NCI-H345 (cell line): Measurements from ENCODE around the gene POLR2A.

Experiments used
- DNase-seq: peaks from one replicate; lab custom pipeline; 2025; lab: John Stamatoyannopoulos, UW

POLR2A gene

DNA sequence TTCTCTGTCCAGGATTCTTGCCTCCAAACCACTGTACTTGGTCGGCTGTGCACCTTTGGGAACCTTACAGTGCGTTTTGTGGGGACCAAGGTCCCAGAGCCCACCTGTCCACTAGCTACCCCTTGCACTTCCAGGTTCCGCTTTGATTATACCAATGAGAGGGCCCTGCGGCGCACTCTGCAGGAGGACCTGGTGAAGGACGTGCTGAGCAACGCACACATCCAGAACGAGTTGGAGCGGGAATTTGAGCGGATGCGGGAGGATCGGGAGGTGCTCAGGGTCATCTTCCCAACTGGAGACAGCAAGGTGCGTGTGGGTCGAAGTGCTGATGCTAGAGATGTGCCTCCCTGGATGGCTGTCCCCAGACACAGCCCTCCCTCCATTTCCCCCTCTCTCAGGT lies 18.8 kb downstream of the POLR2A start:
- no peak for DNase-seq

DNA sequence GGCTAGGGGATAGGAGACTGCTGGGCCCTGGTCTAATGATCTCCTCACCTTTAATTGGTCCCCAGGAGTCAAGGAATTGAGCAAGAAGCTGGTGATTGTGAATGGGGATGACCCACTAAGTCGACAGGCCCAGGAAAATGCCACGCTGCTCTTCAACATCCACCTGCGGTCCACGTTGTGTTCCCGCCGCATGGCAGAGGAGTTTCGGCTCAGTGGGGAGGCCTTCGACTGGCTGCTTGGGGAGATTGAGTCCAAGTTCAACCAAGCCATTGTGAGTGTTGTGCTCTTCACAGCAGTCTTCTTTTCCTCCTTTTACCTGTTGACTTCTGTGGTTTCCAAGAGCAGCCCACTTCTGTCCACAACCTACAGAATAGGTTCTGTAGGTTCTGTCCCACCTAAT lies 19.4 kb downstream of the POLR2A start:
- DNase-seq = no peak

DNA sequence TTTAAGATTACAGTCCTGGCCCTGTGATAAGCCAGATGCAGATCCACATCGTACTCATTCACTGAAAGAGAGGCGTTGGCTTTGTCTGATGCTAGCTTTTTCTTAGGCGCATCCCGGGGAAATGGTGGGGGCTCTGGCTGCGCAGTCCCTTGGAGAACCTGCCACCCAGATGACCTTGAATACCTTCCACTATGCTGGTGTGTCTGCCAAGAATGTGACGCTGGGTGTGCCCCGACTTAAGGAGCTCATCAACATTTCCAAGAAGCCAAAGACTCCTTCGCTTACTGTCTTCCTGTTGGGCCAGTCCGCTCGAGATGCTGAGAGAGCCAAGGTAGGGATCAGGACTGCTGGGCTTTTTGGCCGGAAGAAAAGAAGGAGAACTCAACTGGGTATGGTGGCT lies 24.0 kb downstream of the POLR2A start:
- no peak for DNase-seq

DNA sequence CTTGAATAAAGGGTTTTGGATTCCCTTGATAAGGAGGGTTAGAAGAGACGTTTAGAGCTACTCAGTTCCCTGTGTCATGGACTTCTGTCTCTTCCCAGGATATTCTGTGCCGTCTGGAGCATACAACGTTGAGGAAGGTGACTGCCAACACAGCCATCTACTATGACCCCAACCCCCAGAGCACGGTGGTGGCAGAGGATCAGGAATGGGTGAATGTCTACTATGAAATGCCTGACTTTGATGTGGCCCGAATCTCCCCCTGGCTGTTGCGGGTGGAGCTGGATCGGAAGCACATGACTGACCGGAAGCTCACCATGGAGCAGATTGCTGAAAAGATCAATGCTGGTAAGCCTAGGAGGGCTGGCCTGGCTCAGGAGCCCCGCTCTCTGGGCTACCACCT lies 24.7 kb downstream of the POLR2A start:
- DNase-seq = no peak

DNA sequence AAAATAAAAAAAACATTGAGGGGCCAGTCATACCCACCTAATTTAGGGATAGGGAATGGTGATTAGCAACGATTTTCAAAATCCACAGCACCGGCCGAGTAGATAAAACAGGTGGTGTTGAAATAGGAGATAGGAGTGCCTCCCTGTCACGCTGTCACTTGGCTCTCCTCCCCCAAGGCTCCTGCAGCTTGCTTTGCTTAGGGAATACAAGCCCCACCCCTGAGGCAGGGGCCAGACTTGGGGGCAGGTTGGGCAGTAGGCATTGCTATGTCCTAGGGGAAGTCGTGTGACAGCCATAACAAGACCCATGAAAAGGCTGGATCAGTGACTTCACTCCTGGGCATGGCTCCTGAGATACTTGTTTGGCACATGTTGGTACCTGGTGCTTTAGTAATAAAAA lies 25.8 kb downstream of the POLR2A start:
- no peak for DNase-seq

DNA sequence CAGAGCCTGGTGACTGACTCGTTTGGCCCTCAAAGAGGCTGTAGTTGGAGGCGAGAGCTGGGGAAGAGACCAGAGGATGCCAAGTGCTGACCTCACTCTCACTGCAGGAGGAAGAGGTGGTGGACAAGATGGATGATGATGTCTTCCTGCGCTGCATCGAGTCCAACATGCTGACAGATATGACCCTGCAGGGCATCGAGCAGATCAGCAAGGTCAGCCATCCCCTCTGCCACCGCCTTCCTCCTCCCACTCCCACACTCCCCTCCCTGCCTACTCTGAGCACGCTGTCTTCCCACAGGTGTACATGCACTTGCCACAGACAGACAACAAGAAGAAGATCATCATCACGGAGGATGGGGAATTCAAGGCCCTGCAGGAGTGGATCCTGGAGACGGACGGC lies 26.9 kb downstream of the POLR2A start:
- DNase-seq = no peak

DNA sequence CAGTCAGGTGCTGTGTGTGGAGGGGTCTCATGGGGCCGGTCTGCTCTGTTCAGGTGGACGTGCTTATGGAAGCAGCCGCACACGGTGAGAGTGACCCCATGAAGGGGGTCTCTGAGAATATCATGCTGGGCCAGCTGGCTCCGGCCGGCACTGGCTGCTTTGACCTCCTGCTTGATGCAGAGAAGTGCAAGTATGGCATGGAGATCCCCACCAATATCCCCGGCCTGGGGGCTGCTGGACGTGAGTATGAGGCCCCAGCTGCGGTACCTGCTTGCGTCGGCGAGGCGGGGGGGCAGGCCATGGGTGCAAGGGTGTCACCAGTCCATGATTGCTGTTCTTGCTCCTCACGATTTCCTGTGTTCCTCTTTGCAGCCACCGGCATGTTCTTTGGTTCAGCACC lies 27.9 kb downstream of the POLR2A start:
- DNase-seq = no peak

DNA sequence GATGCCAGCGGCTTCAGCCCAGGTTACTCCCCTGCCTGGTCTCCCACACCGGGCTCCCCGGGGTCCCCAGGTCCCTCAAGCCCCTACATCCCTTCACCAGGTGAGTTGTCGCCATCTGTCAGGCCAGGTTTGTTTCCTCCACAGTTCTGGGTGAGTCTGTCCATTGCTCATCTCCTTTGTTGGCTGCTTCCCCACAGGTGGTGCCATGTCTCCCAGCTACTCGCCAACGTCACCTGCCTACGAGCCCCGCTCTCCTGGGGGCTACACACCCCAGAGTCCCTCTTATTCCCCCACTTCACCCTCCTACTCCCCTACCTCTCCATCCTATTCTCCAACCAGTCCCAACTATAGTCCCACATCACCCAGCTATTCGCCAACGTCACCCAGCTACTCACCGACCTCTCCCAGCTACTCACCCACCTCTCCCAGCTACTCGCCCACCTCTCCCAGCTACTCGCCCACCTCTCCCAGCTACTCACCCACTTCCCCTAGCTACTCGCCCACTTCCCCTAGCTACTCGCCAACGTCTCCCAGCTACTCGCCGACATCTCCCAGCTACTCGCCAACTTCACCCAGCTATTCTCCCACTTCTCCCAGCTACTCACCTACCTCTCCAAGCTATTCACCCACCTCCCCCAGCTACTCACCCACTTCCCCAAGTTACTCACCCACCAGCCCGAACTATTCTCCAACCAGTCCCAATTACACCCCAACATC lies 28.8 kb downstream of the POLR2A start:
- no peak for DNase-seq

DNA sequence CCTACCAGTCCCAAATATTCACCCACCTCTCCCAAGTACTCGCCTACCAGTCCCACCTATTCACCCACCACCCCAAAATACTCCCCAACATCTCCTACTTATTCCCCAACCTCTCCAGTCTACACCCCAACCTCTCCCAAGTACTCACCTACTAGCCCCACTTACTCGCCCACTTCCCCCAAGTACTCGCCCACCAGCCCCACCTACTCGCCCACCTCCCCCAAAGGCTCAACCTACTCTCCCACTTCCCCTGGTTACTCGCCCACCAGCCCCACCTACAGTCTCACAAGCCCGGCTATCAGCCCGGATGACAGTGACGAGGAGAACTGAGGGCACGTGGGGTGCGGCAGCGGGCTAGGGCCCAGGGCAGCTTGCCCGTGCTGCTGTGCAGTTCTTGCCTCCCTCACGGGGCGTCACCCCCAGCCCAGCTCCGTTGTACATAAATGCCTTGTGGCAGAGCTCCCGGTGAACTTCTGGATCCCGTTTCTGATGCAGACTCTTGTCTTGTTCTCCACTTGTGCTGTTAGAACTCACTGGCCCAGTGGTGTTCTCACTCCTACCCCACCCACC lies 29.8 kb downstream of the POLR2A start:
- no peak for DNase-seq

DNA sequence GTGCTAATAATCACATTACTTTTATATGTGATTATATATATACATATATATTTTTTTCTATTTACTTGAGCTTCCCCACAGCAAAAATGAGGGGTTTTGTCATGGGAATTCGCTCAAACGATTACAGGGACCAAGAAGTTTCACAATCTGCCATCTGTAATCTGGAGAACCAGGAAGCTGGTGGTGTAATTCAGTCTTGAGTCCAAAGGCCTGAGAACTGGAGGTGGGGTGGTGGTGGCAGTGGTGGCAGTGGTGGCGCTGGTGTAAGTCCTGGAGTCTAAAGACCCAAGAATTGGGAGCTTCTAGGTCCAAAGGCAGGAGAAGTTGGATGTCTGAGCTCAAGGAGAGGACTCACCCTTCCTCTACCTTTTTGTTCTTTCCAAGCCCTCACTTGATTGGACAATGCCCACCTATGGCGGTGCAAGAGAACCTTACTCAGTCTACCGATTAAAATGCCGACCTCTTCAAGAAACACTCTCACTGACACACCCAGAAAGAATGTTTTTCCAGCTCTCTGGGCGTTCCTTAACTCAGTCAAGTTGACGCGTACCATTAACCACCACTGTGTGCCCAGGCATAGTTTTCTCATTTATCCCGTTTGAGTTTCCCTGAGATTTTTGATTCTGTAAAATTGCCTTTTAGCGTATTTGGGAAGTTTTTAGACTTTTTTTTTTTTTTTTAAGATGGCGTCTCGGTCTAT lies 31.9 kb downstream of the POLR2A start:
- DNase-seq = no peak

DNA sequence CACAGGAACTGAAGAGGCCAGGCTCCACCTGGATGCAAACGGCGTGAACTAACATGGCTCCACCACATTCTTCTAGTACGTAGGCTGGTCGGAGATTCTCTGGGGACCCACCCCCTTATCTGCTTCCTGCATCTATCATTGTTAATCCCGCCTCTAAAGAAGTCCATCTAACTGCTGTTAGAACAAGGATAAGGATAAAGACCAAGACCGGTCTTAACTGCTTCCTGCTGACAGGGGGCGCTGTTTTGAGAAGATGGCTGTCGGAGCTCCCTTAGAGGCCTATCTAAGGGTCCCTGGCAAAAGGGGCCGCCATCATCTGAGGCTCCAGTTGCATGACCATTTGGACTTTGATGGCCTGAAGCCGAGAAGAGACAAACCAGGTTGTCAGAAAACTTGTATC lies 38.9 kb downstream of the POLR2A start:
- DNase-seq = no peak

DNA sequence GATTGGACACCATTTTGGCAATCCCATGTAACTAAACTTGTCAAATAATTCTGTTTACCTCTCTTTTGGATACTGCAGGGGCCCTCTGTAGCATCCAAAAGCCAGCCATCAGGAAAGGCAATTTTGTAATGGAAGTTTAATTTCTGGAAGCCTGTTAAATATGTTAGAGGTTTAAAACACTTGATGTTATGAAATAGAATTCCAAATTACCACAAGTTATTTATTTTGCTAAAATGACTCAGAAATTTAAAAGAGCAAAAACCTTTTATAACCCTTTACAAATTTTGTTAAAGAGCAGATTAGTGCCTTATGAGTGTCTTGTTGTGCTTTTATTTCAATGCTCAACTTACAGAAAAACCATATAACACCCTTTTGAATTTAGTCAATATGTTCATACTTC lies 44.7 kb downstream of the POLR2A start:
- DNase-seq = no peak

DNA sequence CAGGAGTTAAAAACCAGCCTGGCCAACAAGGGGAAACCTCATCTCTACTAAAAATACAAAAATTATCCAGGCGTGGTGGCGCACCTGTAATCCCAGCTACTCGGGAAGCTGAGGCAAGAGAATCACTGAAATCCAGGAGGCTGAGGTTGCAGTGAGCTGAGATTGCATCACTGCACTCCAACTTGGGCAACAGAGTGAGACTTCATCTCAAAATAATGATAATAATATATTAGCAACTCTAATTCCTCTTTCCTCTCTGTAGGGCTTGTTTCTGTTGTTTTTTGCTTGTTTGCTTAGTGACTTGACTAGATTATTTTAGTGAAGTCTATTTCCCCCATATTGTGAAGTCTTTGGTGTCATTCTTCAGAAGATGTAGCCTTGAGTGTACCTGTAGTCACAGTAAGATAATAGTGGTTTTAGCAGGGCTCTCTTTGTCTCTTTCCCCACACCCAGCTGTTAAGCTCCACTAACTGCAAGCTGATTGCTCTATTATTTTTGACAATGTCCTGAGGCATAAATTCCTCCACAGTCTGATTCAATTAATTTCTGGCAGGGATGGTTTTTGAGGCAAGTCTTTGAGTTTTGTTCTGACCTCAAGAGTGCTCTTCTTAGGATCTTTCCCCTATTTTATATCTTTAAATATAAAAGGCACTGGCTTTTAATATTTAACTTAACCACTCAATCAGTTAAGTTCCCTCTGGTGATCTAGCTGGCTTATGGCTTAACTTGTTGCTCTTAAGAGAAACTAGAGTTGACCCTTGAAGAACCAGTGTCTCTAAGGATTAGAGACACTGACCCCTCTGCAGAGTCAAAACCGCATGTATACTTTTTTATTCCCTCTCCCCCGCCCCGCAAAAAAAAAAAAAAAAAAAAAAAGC lies 46.1 kb downstream of the POLR2A start:
- DNase-seq = no peak

DNA sequence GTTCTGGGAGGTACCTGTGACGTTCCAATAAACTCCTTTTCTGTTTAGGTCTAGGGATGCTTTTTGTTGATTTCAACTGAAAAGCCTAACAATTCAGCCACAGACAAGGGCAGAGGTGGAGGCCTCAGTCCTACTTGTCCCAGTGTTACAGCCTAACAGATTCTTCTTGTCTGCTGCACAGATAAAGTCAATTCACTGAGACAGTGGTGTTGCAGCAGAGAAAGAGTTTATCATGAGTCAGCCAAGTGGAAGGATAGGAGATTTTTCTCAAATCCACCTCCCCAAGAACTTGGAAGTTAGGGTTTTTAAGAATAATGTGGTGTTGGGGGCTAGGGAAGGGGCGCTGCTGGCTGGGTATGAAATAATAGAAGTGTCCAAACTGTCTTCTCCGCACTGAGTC lies 53.9 kb downstream of the POLR2A start:
- no peak for DNase-seq

DNA sequence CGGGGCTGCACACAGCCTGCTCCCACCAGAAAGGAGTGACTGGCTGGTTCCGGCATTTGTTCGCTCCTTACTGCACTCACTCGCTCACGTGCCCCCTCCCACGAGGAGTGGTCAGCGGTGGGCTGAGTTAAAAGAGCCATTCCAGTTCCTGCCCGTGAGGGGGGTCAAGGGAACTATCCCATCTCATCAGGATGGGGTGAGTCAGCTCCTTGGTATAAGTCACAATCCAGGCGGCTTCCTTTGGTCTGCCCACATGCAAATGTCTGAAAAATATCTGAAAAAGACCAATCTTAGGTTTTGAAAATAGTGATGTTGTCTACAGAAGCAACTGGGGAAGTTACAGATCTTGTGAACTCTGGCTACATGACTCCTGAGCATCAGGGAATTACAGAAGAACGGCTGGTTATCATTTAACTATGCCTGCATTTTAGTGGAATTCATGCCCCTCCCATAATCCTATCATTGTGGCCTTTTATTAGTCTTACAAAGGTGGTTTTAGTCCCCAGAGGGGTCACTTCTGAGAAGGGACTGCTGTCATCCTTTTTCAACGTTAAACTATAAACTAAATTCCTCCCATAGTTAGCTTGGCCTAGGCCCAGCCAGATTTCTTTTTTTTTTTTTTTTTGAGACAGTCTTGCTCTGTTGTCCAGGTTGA lies 54.9 kb downstream of the POLR2A start:
- DNase-seq = no peak

DNA sequence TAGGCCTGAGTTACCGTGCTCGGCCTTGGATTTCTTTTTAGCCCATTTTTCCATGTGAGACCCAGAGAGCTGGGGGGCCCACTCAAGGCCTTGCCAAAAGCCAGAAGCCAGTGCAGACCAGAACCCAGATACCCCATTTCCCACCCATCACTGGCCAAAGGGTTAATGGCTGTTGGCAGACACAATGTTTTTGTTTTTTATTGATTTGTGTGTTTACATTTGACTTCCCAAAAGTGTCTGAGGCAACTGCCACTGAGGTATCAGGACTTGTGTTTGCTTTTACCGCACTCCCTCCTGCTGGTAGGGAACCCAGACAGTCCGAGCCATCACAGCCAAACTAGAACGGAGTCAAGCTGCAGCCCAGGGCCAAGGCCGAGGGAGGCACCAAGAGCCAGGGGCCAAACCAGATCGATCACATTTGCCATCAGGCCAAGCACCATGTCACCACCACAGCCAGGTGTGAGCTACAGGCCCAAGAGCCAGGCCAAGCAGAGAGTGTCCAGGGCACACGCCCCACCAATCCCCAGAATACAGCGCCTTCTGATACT lies 57.0 kb downstream of the POLR2A start:
- no peak for DNase-seq

DNA sequence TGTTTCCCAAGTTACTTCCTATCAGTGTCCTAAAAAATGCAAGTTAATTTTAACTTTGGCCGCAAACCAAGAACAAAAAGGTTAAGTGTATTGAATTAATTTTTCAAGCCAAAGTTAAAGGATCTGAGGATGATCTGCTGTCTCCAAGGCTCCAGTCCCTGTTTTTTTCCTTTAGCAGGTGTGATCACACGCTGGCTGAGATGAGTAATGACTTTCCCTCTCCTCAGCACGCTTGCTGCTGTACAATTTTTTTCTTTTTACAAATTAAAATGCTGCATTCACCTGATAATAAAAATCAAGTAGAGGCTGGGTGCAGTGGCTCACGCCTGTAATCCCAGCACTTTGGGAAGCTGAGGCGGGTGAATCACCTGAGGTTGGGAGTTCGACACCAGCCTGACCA lies 60.7 kb downstream of the POLR2A start:
- no peak for DNase-seq

DNA sequence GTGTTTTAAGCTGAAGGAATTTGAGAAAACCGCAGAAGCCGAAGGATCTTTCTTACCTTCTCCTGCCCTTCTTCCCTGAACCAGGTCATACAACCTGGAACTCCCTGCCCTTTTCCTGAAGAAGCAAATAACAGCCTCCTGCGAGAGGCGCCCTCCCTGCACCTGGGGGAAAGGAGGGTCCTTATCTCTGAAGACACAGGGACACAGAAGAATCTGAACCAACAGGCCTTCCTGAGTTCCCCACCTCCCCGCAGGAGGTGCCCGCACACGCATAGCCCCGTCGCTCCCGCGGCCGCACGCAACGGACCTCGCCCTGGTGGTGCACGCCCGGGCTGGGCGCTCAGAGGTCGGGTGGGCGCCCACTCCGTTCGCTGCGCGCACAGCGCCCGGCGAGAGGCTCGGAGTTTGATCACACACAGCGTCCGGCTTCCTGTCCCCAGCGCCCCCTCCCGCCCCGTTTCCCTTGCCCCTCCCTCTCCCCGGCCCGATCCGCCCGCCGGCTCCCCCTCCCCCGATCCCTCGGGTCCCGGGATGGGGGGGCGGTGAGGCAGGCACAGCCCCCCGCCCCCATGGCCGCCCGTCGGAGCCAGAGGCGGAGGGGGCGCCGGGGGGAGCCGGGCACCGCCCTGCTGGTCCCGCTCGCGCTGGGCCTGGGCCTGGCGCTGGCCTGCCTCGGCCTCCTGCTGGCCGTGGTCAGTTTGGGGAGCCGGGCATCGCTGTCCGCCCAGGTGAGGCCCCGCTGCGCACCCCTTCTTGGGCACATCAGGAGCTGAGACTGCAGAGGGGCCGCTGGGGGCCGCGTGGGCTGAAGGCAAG lies 64.6 kb downstream of the POLR2A start, which contains the start of gene TNFSF12:
Gene TNFSF12 (plus strand): TSS at position 474 of the 816 bp plus-strand sequence. CDS start 96 bp downstream, at position 570.
- DNase-seq = peak; percentile 12
